ENCODE data around the gene FAM200C. TPM values are rescaled to one million over a fixed set of nuclear protein-coding genes. Genes with fewer than 3 reads are reported as not detected.

The FAM200C gene
- total and polyA plus RNA-seq, 8 donors, result 0.79 to 3.7 (median 2.1) TPM

GRCh38 chr5:160378330-160378729 lies 21.5 kb downstream of the FAM200C start:
- ATAC-seq (no peak), FAIRE-seq (no peak), DNase-seq (no peak)
- intact Hi-C loops (cut with DNase I), result no loop called here
- H3K4me1 ChIP-seq, result no peaks in the 10 kb centered on the region
- H3K27me3 ChIP-seq, result no peaks in the 10 kb centered on the region
- H3K27ac ChIP-seq, result no peak overlapping the region
- H3K4me3 ChIP-seq, result no peak overlapping the region
- no peak for TF ChIP-seq CTCF (IDR thresholded peaks at IDR 0.05)
- H3K9me3 ChIP-seq, result no peaks in the 10 kb centered on the region
- H3K36me3 ChIP-seq, result no peaks in the 10 kb centered on the region
- WGBS, 2 donors, result 32 to 47% methylated on average over 2 of the region's 2 CpGs

DNA sequence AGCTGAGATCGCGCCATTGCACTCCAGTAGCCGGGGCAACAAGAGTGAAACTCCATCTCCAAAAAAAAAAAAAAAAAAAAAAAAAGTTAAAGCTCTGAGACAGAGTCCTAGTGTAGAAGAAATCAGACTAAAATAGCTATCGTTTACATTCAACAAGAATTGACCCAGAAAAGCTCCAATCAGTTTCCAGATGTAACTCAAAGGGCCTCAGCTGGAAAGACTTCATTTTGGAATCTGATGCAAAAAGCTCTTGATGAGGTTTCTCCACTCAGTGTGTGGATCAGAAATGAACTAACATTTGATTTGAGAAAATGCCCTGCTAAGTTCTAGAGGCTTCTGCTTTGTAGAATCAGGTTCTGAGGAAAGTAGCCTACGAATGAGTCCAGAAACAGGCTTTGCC lies 22.2 kb downstream of the FAM200C start:
- Histone ChIP-seq H3K27me3 (no peaks in the 10 kb centered on the region), H3K4me1 (no peaks in the 10 kb centered on the region), H3K4me3 (no peak overlapping the region), H3K9me3 (no peaks in the 10 kb centered on the region), H3K27ac (no peak overlapping the region), H3K36me3 (no peaks in the 10 kb centered on the region)
- FAIRE-seq (no peak), ATAC-seq (no peak), DNase-seq (no peak)
- intact Hi-C loops (cut with DNase I), result no loop called here
- TF ChIP-seq CTCF (IDR thresholded peaks at IDR 0.05), result no peak
- WGBS, 2 donors, result 84 to 86% methylated on average over 5 of the region's 5 CpGs

GRCh38 chr5:160376416-160376815 lies 23.4 kb downstream of the FAM200C start:
- TF ChIP-seq CTCF (IDR thresholded peaks at IDR 0.05), result no peak
- FAIRE-seq (no peak), ATAC-seq (no peak)

GRCh38 chr5:160375701-160376100 lies 24.2 kb downstream of the FAM200C start:
- ATAC-seq, result no peak
- FAIRE-seq, result no peak
- intact Hi-C loops (cut with DNase I), result no loop called here
- Histone ChIP-seq H3K27ac (no peak overlapping the region), H3K36me3 (no peaks in the 10 kb centered on the region), H3K4me3 (no peak overlapping the region), H3K4me1 (no peaks in the 10 kb centered on the region), H3K9me3 (no peaks in the 10 kb centered on the region), H3K27me3 (no peaks in the 10 kb centered on the region)
- no peak for DNase-seq
- TF ChIP-seq CTCF (IDR thresholded peaks at IDR 0.05), result no peak
- 69 to 74% methylated on average over 2 of the region's 2 CpGs for WGBS, 2 donors

More at GRCh38 chr5:160376416-160376815, 23.4 kb downstream of the FAM200C start:
- intact Hi-C loops (cut with DNase I), result no loop called here
- no peaks in the 10 kb centered on the region for H3K9me3 ChIP-seq
- no peak overlapping the region for H3K4me3 ChIP-seq
- no peaks in the 10 kb centered on the region for H3K36me3 ChIP-seq
- no peak for DNase-seq
- H3K27me3 ChIP-seq, result no peaks in the 10 kb centered on the region
- H3K4me1 ChIP-seq, result no peaks in the 10 kb centered on the region
- no peak overlapping the region for H3K27ac ChIP-seq

DNA sequence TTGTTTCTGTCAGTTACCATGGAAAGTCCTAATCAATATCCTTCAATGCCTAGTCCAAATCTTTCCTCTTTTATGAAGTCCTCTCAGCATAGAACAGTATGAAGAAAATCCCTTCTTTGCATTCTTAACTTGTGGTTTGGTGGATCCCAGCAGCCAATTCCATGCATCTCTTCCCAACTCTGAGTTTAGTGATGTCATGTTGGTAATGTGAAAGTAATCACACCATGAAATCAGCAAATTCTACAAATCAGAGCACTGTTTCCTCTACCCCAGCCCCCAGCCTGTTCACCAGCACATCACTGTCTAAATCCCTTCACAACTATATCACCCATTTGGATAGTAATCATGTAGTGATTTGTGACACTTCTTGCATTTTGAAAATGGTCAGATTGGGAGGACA lies 24.7 kb downstream of the FAM200C start:
- H3K27ac ChIP-seq, result no peak overlapping the region
- no peaks in the 10 kb centered on the region for H3K27me3 ChIP-seq
- ATAC-seq (no peak), FAIRE-seq (no peak), DNase-seq (no peak)
- H3K4me1 ChIP-seq, result peaks cover 0 to 2% (median 0%) of the 10 kb centered on the region in 3 donors
- H3K36me3 ChIP-seq, result no peaks in the 10 kb centered on the region
- H3K9me3 ChIP-seq, result no peaks in the 10 kb centered on the region
- TF ChIP-seq CTCF (IDR thresholded peaks at IDR 0.05), result no peak
- intact Hi-C loops (cut with DNase I), result no loop called here
- no peak overlapping the region for H3K4me3 ChIP-seq
